Smooth muscle cell (in vitro differentiated cells): ENCODE data around the gene TUBB1. TPM values are rescaled to one million over a fixed set of nuclear protein-coding genes. Genes with fewer than 3 reads are reported as not detected.

ENCODE experiments used
- DNase-seq: peaks from one replicate; lab custom pipeline; 2025; ENCODE audit not compliant: unreplicated experiment; lab: John Stamatoyannopoulos, UW
- H2AFZ ChIP-seq: fragments of 200-600 bp; sonication (generic); 2 replicates; pipeline ENCODE4 v1.6.0; 2016; ENCODE audit warnings: antibody characterized with exemption, low read depth, mild to moderate bottlenecking
- H3F3A ChIP-seq: fragments of 200-600 bp; sonication (generic); 2 replicates; pipeline ENCODE4 v1.6.0; 2017; ENCODE audit warnings: antibody characterized with exemption, low read depth
- H3K27ac ChIP-seq: fragments of 200-600 bp; sonication (generic); 2 replicates; pipeline ENCODE4 v1.5.1; 2016; ENCODE audit warnings: low read depth, mild to moderate bottlenecking
- H3K27me3 ChIP-seq: fragments of 200-600 bp; sonication (generic); 2 replicates; pipeline ENCODE4 v1.6.1; 2016; ENCODE audit warnings: low read depth, mild to moderate bottlenecking
- H3K36me3 ChIP-seq: fragments of 200-600 bp; sonication (generic); 2 replicates; pipeline ENCODE4 v1.5.1; 2016; ENCODE audit warnings: low read depth
- H3K4me1 ChIP-seq: fragments of 200-600 bp; sonication (generic); 2 replicates; pipeline ENCODE4 v1.5.1; 2016; ENCODE audit warnings: low read depth
- H3K4me2 ChIP-seq: fragments of 200-600 bp; sonication (generic); 2 replicates; pipeline ENCODE4 v1.6.0; 2016; ENCODE audit warnings: mild to moderate bottlenecking
- H3K4me3 ChIP-seq: fragments of 200-600 bp; sonication (generic); 2 replicates; pipeline ENCODE4 v1.5.1; 2016; ENCODE audit warnings: mild to moderate bottlenecking
- H3K79me2 ChIP-seq: fragments of 200-600 bp; sonication (generic); 2 replicates; pipeline ENCODE4 v1.6.0; 2016; ENCODE audit warnings: low read depth, mild to moderate bottlenecking
- H3K9ac ChIP-seq: fragments of 200-600 bp; sonication (generic); 2 replicates; pipeline ENCODE4 v1.6.0; 2016; ENCODE audit warnings: low read depth
- H3K9me3 ChIP-seq: fragments of 200-600 bp; sonication (generic); replicated peaks from 2 replicates; pipeline ENCODE4 v1.5.1; 2016; ENCODE audit warnings: low read depth
- H4K20me1 ChIP-seq: fragments of 200-600 bp; sonication (generic); 2 replicates; pipeline ENCODE4 v1.6.0; 2016; ENCODE audit warnings: low read depth
- CTCF ChIP-seq: fragments of 200-600 bp; sonication (generic); IDR thresholded peaks from 2 replicates; pipeline ENCODE4 v1.5.1; 2017; ENCODE audit warnings: borderline replicate concordance, mild to moderate bottlenecking, antibody characterized with exemption; ENCODE audit not compliant: insufficient read depth, poor library complexity, severe bottlenecking
- WGBS: methylation state at CpG from one replicate; pipeline ENCODE4 v1.1.7; 2016; ENCODE audit warnings: low lambda C conversion rate; 5-methylcytosine and 5-hydroxymethylcytosine counted together
- polyA plus RNA-seq: library from polyadenylated mRNA; unstranded; fragments of >200 nt; fragmentation: Nextera tagmentation; extraction: Ambion mirVana; gene quantifications from 2 replicates; pipeline ENCODE4 v1.2.1, GENCODE V29; 2016
- total RNA-seq: library from RNA; depleted of rRNA; stranded (reverse); fragments of >200 nt; gene quantifications from 2 replicates; pipeline ENCODE4 v1.2.3, GENCODE V29; 2014

The TUBB1 gene
- total and polyA plus RNA-seq, 2 experiments from 2014 or later: 0.67 TPM; not detected in 1

- no peak for DNase-seq
- no peak for TF ChIP-seq CTCF
- peaks cover 32% of the 10 kb centered on the region for H3K79me2 ChIP-seq
- H3K9ac ChIP-seq: no peak overlapping the region
- H3K4me3 ChIP-seq: no peak overlapping the region
- H3K9me3 ChIP-seq: no peaks in the 10 kb centered on the region
- no peaks in the 10 kb centered on the region for H3F3A ChIP-seq
- no peak overlapping the region for H2AFZ ChIP-seq
- H3K4me1 ChIP-seq: no peaks in the 10 kb centered on the region
- H3K36me3 ChIP-seq: peaks cover 14% of the 10 kb centered on the region
- peaks cover 26% of the 10 kb centered on the region for H4K20me1 ChIP-seq
- no peak overlapping the region for H3K4me2 ChIP-seq
- H3K27me3 ChIP-seq: no peaks in the 10 kb centered on the region
- H3K27ac ChIP-seq: no peak overlapping the region
- 94% methylated on average over 9 of the region's 9 CpGs for WGBS
Observed at GRCh38 chr20:58987790-58988564, 31.3 kb upstream of the TUBB1 start.

DNA sequence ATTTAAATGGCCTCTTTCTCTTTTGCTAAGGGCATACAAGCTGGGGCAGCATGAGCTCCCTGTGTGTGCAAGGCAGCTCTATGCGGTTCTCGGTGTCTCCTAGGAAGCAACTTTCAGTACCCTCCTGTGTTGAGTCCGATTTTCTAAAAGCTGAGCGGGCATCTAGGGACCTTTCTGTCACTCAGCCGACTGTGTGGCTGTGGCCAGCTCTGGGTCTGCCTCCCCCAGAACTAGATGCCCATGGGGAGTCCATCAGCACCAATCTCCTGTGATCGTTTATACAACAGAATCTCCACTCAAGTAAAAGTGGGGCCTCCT, 30.7 kb upstream of the TUBB1 start:
- Histone ChIP-seq H3K27ac (no peak overlapping the region), H3K9ac (no peak overlapping the region), H3K4me2 (no peak overlapping the region), H3K4me1 (no peaks in the 10 kb centered on the region), H3K9me3 (no peaks in the 10 kb centered on the region), H3K4me3 (no peak overlapping the region), H3K27me3 (no peaks in the 10 kb centered on the region), H2AFZ (no peak overlapping the region), H4K20me1 (peaks cover 26% of the 10 kb centered on the region), H3F3A (no peaks in the 10 kb centered on the region), H3K36me3 (peaks cover 14% of the 10 kb centered on the region), H3K79me2 (peaks cover 26% of the 10 kb centered on the region)
- 97% methylated on average over 6 of the region's 6 CpGs for WGBS
- no peak for DNase-seq
- TF ChIP-seq CTCF: no peak

GRCh38 chr20:58989196-58989595, 30.0 kb upstream of the TUBB1 start:
- no peak for TF ChIP-seq CTCF
- H3F3A ChIP-seq: no peaks in the 10 kb centered on the region
- H3K9ac ChIP-seq: no peak overlapping the region
- no peak overlapping the region for H2AFZ ChIP-seq
- H3K27me3 ChIP-seq: no peaks in the 10 kb centered on the region
- H3K9me3 ChIP-seq: no peaks in the 10 kb centered on the region
- no peaks in the 10 kb centered on the region for H3K4me1 ChIP-seq
- peaks cover 19% of the 10 kb centered on the region for H3K79me2 ChIP-seq
- peaks cover 26% of the 10 kb centered on the region for H4K20me1 ChIP-seq
- peaks cover 14% of the 10 kb centered on the region for H3K36me3 ChIP-seq
- 93% methylated on average over 10 of the region's 10 CpGs for WGBS
- no peak for DNase-seq
- H3K4me3 ChIP-seq: no peak overlapping the region
- no peak overlapping the region for H3K4me2 ChIP-seq
- H3K27ac ChIP-seq: no peak overlapping the region
